ENCODE measurements around the gene TTC21B.
A peak's percentile ranks its signal among the peaks of the same experiment; 100 is the strongest.
"Not testable (repeated sequence)": the region's sequence is repeated elsewhere in the genome, so short reads cannot be mapped to it uniquely, and the experiment has no call there.

The TTC21B gene

DNA sequence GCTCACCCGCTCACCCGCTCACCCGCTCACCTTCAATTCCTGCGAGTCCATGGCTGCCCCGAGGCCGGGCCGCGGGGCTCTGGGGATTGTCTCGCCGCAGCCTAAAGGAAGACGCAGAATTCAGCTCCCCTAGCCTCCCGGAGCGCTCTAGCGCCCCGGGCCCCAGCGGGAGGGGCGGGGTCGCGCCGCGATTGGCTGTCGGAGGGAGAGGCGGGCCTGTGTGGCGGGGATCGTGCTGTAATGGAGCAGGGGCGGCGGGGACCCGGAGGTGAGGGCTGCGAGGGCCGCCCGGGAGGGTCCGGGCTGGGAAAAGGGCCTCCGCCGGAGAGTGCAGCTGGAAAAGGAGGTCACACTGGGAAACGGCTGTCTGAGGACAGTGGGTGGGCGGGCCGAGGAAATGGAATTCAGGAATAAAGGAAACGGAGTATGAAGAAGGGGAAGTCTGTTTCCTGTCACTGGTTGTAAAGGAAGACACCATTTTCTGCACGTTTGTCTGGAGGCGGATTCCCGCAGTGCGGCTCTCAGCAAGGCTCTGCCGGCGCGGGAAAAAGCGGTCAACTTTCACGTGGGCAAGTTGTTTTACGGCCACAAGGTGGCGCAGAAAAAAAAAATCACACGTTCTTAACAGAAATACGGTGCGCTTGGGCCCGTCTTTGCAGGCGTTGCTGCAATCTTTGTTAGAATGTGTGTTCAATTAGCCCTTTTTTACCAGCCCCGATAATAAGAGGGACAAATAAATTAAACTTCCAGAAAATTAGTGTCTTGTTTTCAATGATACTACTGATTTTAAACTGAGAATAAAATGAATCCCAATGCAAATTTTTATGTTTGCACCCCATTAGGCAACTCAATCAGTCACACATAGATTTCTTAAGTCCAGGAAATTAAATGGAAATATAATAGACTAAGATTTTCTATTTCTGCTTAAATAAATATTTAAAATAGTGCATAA, at the start of gene TTC21B:
Gene TTC21B (minus strand): TSS at position 122 of the 952 bp plus-strand sequence. CDS start 71 bp downstream, at position 51.
- DNase-seq, result peak; percentile 95

DNA sequence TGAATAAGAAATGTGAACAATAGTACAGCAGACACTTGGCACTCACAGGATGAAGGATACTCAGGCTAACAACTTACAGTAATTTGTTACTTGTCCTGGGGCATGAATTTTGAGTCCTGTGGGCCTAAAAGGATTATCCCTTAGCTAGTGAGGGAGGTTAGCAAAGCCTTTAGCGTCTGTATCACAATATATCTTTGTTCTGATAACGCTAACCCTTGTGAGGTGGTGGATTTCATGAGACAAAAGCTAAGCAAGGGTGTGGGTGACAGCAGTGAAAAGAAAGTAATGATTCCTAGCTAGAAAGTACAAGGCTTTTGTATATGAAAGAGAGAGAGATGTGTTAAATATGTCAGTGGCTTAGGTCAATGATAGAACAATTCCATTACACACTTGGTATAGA, 46.8 kb upstream of the TTC21B start:
- DNase-seq, result no peak

DNA sequence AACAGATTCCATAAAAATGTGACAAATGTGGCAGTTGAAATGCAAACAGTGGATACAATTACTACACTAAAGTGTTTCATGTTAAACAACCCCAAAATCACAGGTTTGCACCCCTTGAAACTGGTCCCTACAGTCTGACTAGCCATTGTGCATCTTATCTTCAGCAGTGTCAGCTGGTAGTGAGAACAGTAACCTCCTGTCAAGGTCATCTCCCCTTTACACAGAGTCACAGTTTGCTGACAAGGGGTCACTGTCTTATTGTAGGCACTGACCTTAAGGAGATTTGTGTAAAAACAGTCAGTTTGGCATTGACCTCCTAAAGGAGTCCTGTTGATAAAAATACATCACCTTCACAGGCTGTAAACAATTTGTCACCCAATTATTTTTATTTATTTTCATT, 37.3 kb upstream of the TTC21B start:
- no peak for DNase-seq

DNA sequence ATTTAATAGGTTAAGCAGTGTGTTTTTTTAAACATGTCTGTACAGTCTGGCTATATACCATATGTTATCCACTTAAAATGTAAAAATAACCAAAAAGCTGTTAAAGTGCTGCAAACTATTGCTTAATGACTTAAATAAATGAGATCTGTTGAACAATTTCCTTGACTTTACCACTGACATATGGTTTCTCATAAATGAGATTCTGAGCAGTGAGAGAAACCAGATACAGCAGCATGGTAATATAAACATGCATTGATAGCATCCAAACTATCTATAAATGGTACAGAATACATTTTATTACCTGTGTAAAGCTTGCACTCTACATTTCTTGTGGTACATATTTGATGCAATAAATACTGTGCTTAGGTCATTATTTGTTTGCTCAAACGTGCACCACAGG, 36.3 kb upstream of the TTC21B start:
- DNase-seq, result no peak

DNA sequence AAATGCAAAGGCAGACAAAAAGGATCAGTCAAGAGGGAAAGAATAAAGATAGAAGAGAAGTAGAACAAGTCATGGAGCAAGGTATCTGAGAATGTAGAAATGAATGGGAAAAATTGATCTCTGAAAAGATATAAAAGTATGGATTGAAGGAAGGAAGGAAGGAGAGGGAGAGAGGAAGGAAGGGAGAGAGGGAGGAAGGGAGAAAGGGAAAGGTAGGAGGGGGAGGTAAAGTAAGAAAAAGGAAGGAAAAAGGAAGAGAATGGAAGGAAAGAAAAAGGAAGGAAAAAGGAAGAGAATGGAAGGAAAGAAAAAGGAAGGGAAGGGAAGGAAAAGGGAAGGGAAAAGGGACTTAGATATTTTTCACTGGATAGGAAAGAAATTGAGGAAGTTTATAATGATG, 31.5 kb upstream of the TTC21B start:
- DNase-seq, result no peak

DNA sequence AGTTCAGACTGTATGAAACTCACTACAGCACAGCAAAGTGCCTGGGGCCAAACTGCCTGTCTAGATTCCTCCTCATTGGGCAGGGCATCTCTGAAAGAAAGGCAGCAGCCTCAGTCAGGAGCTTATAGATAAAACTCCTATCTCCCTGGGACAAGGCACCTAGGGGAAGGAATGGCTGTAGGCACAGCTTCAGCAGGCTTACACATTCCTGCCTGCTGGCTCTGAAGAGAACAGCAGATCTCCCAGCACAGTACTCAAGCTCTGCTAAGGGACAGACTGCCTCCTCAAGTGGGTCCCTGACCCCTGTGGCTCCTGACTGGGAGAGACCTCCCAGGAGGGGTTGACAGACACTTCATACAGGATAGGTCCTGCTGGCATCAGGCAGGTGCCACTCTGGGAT, 18.6 kb upstream of the TTC21B start:
- not testable (repeated sequence) for DNase-seq

DNA sequence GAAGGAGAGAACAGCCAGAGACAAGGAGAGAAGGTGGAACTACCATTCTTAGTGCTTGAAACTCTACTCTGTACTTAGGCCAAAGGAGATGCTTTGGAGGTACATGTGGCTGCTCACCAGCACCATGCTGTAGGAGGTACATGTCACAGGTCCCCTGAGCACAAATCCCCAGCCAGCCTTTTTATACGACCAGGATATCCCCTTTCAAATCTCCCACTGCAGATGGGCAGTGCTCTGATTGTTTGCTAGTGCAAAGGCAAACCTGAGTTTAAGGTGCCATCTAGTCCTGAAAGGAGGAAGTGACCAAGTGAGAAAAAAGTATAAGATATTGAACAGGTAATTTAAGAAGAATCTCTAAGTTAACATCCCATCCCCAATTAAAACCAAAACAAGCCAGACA, 17.1 kb upstream of the TTC21B start:
- DNase-seq, result no peak

DNA sequence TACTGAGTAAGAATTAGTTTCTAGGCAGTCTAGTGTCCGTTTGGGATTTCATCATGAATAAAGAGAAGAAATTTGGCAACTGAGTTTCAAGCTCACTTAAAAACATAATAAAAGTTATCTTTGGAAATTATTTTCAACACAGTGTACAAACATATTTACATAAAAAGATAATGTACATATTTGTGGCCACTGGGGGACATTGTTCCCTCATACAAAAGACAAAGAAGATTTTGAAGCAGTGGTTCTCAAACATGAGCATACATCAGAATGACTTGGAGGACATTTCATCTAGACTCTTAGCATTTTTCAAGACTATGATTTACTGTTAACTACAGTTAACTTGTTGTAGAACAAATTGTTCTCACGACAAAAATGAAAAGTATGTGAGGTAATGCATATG, 15.7 kb upstream of the TTC21B start:
- DNase-seq, result no peak

DNA sequence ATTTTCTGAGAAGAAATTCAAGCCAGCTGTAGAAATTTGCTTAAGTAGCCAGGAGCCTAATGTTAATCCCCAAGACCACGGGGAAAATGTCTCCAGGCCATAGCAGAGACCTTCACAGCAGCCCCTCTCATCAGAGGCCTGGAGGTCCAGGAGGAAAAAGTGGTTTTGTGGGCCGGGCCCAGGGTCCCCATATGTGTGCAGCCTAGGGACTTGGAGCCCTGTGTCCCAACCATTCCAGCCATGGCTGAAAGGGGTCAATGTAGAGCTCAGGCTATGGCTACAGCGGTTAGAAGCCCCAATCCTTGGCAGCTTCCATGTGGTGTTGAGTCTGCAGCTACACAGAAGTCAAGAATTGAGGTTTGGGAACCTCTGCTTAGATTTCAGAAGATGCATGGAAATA, 14.2 kb upstream of the TTC21B start:
- DNase-seq, result no peak

DNA sequence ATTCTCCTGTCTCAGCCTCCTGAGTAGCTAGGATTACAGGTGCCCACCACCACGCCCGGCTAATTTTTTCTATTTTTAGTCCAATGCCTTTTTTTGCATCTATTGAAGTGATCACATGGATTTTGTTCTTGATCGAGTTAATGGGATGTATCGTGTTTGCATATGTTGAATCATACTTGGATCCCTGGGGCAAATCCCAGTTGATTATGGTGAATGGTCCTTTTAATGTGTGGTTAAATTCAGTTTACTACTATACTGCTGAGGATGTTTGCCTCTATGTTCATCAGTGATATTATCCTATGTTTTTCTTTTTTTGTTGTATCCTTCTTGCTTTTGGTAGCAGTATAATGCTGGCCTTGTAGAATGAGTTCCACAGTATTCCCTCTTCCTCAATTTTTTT, 8.2 kb upstream of the TTC21B start:
- no peak for DNase-seq

DNA sequence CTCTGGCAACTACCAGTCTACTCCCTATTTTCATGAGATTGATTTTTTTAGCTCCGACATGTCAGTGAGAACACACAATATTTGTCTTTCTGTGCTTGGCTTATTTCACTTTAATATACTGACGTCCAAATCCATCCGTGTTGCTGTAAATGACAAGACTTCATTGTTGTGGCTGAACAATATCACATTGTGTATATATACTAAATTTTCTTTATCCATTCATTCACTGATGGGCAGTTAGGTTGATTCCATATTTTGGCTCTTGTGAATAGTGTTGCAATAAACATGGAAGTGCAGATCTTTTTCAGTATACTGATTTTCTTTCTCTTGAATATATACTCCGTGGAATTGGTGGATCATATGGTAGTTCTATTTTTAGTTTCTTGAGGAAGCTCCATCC, 5.8 kb upstream of the TTC21B start:
- no peak for DNase-seq

DNA sequence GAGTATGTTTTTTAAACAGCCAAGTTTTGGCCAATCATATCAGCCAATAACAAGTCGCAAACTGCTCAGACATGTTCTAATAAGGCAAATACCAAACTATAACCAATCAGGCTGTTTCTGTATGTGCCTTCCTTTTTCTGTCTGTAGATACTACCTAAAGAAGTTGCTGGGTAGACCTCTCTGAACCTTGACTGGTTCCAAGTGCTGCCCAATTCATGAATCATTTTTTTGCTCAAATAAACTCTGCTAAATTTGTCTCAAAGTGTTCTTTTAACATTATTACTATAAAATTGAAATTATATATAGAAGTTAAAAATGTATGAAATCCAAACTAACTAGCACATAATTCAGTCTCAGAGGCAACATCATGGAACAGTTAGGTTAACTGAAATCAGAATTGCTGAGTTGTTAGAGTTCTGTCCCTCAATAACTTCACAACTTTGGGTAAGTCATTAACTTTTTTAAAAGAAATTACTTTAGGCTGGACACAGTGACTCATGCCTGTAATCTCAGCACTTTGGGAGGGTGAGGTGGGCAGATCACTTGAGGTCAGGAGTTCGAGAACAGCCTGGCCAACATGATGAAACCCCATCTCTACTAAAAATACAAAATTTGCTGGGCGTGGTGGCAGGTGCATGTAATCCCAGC, 4.9 kb upstream of the TTC21B start:
- DNase-seq, result no peak

DNA sequence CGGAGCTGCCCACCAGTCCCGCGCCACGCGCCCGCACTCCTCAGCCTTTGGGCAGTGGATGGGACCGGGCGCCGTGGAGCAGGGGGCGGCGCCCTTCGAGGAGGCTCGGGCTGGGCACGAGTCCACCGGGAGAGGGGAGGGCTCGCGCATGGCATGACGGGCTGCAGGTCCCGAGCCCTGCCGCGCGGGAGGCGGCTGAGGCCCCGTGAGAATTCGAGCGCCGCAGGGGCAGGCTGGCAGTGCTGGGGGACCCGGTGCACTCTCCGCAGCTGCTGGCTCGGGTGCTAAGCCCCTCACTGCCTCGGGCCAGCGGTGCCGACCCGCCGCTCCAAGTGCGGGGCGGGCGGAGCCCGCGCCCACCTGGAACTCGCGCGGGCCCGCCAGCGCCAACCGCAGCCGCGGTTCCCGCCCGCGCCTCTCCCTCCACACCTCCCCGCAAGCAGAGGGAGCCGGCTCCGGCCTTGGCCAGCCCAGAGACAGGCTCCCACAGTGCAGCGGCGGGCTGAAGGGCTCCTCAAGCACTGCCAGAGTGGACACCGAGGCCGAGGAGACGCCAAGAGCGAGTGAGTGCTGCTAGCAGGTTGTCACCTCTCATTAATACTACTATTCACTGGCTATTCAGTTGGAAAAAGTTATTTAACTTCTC, 3.6 kb upstream of the TTC21B start:
- peak; percentile 13 for DNase-seq

DNA sequence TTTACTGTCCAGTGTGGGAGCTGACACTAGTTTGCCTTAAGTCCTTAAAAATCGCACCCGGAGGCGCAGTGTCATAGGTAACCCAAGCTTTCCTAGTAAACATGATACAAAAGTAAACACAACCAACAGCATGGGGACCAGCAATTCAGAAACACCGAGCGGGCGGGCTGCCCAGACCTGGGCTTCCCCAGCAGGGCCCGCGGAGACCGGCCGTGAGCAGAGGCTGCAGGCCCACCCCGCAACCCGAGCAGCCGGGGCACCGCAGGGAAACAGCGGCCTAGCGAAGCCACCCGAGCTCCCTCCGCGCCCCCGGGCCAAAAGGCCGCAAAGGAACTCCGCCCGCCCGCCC, 296 bp downstream of the TTC21B start:
- peak; percentile 84 for DNase-seq

DNA sequence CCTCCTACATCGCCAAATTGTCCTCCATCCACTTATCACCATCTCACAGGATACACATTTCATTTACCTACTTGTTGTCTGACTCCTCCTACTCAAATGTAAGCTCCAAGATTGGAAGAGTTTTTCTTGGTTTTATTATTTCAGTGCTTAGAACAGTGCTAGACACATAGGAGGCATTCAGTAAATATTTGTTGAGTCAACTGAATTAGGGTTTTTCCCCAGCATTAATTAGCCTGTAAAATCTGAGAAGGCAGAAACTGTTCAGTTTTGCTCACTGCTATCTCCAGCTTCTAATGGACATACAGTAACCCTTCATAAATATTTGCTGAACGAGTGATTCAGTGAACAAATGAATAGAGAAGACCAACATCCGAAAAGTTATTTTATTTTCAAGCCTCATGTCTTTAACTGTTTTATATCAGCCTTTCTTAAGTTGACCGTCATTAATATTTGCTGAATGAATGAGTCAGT, 800 bp downstream of the TTC21B start:
- no peak for DNase-seq

DNA sequence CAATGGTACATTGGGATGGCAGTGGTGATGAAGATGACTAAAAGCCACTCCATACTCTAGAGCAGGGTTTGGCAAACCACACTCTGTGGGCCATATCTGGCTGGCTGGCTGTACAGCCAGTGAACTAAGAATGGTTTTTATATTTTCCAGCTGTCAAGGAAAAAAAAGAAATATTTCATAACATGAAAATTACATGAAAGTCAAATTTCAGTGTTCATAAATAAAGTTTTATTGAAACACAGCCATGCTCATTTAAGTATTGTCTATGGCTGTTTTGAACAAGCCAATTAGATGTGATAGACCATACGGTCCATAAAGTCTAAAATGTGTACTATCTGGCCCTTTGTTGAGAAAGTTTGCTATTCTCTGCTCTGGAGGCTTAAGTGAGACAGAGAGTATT, 1.5 kb downstream of the TTC21B start:
- DNase-seq, result no peak

DNA sequence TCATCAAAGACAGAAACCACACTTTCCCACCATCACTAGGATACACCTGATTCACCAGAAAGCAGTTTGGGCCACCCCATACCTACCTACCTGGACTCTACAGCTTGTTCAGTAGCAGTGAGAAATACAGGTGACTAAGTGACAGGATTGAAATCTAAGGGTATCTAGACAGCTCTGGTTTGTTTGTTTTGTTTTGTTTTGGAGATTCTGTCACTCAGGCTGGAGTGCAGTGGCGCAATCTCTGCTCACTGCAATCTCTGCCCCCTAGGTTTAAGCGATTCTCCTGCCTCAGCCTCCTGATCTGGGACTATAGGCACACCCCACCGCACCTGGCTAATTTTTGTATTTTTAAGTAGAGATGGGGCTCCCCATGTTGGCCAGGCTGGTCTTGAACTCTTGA, 3.1 kb downstream of the TTC21B start:
- DNase-seq, result no peak

DNA sequence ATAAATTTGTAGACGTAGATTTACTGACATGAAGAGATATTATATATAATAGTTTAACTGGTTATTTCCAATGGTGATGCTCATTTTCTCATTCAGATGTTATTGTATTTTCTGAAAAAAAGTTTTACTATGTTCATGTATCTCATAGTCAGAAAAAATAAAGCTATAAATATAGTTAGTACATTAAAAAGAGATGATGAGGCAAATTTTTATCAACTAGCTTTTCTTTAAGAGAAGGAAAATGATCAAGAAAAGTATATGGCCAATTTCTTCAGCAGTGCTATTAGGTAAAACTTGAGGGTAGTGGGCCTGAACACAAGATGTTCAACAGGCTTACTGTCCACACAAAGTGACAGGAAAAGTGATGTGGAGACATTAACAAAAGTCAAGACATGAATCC, 11.7 kb downstream of the TTC21B start:
- no peak for DNase-seq

DNA sequence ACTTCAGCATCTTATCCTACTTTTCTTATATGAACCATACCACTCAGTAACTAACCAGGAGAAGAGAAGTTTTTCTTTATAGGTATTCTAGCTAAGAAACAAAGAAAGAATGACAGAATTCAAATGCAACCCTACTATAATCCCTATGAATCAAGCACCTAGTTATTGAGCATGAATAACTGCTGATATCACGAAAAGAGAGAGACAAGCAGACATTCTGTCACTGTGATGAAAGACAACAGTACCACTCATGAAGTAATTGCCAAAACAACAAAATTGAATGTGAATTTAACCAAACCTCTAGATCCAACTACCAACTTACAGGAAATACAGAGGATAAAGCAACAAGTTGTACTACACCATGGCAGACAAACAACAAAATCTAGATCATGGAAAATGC, 15.3 kb downstream of the TTC21B start:
- no peak for DNase-seq

DNA sequence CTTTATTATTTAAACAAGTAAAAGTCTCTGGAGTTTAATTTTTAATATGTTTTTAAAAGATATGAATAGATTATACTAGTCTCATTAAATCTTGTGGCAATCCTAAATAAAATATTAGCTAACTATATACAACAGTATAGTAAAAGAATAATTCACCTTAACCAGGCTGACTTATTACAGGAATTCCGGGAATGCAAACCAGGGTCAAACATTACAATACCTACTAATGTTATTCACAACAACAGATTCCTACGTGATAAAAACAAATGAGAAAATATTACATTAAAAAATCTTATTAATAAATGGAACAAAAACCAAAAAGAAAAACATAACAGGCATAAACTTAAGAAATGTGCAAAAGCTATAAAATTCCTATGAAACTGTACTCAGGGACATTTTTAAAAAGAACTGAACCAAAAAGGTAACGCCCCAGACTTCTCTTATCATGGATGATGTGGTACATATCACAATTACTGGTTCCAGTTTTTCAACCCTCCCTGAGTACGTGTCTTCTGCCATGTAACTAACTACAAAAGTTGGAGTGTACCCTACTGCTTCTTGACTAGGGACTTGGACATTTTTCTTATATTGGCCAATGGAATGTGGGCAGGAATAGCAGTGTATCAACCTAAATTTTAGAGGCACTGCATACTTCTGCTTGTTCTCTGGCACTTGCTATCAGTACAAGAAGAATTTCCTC, 20.2 kb downstream of the TTC21B start:
- no peak for DNase-seq

DNA sequence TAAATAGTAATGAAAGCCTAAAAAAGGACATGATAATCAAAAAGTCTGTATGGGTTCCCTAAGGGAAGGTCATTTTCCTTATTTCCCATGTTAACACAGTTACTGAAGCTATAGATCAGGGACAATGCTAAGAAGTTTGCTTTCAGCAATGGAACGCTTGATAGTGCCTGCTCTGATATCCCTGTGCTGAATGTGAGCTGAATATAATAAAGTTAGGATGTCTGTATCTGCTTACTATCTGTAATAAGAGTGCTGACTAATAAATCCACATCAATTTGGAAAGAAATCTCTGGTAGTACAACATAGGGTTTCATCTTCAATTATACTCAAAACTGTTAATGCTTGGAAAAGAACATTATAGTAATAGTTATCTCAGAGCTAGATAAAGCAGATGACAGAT, 25.8 kb downstream of the TTC21B start:
- no peak for DNase-seq

DNA sequence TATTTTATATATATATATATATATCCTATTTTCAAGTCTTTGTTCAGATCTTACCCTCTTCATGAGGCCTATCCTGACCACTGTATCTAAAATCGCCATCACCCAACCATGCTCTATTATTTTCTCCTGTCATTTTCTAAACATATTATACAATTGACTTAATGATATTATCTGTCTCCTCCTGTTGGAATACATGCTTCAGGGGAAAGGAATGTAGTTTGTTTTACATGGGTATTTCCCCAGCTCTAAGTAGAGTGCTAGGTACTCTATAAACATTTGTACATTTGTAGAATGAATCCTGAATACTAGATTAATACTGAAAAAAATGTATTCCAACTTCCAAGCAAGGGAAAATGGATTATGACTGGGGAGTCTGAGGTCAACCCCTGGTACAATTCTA, 26.2 kb downstream of the TTC21B start:
- no peak for DNase-seq

DNA sequence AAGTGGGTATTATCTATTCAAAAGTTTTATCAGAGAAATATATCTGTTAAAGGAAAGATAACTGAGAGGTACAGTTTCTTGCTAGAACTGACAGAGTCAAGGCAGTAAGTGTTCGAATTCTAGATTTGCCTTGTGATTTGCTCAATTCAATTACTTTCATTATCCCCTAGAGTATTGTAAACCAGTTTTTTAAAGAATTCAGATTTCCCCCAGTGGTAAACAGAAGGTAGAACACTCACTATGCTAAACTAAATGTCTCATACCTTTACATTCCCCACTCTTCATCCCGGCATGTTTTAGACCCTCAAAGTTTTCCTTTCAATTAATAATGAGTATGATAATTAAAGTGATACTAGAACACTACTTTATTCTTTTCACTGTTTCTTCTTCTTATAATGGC, 28.6 kb downstream of the TTC21B start:
- DNase-seq, result no peak
